ENCODE measurements around the gene CHPF. TPM values are rescaled to one million over a fixed set of nuclear protein-coding genes. Genes with fewer than 3 reads are reported as not detected.
A peak's percentile ranks its signal among the peaks of the same experiment; 100 is the strongest.

The CHPF gene
- total and polyA plus RNA-seq, 2 donors = 8.5 to 17.5 TPM

- Histone ChIP-seq H3K9me3 (ENCODE audit: control insufficient read depth in 2 of 2, insufficient read depth in 1 of 2, low read length in 1 of 2) (peaks cover 2 to 7% of the 10 kb centered on the region in 2 donors), H3K27me3 (ENCODE audit: control insufficient read depth in 2 of 2, insufficient read depth in 1 of 2, low read length in 1 of 2) (peaks cover 21 to 40% of the 10 kb centered on the region in 2 donors), H3K4me1 (ENCODE audit: control insufficient read depth in 2 of 2, insufficient read depth in 2 of 2, low read length in 2 of 2) (peaks cover 0 to 16% of the 10 kb centered on the region in 2 donors), H3K36me3 (ENCODE audit: control insufficient read depth in 2 of 2, insufficient read depth in 2 of 2, low read length in 1 of 2) (peaks cover 3 to 23% of the 10 kb centered on the region in 2 donors), H3K4me3 (ENCODE audit: low read length in 2 of 2) (no peak overlapping the region), H3K27ac (ENCODE audit: low read depth in 1 of 2, low read length in 1 of 2) (no peak overlapping the region)
- DNase-seq (ENCODE audit: low read depth in 6 of 9, low spot score in 9 of 9) = no peak
- WGBS = 94% methylated on average over 17 of the region's 17 CpGs
Observed at GRCh38 chr2:219506802-219507526, 36.6 kb downstream of the CHPF start.

GRCh38 chr2:219506153-219506801 is 37.3 kb downstream of the CHPF start:
- H3K4me1 ChIP-seq (ENCODE audit: control insufficient read depth in 2 of 2, insufficient read depth in 2 of 2, low read length in 2 of 2) = peaks cover 0 to 16% of the 10 kb centered on the region in 2 donors

GRCh38 chr2:219505585-219505984 is 38.0 kb downstream of the CHPF start:
- peaks cover 8 to 27% of the 10 kb centered on the region in 2 donors for H3K27me3 ChIP-seq (ENCODE audit: control insufficient read depth in 2 of 2, insufficient read depth in 1 of 2, low read length in 1 of 2)
- peaks cover 1 to 6% of the 10 kb centered on the region in 2 donors for H3K9me3 ChIP-seq (ENCODE audit: control insufficient read depth in 2 of 2, insufficient read depth in 1 of 2, low read length in 1 of 2)
- H3K4me3 ChIP-seq (ENCODE audit: low read length in 2 of 2) = no peak overlapping the region
- no peak overlapping the region for H3K27ac ChIP-seq (ENCODE audit: low read depth in 1 of 2, low read length in 1 of 2)
- no peak for DNase-seq (ENCODE audit: low read depth in 6 of 9, low spot score in 9 of 9)
- peaks cover 0 to 16% of the 10 kb centered on the region in 2 donors for H3K4me1 ChIP-seq (ENCODE audit: control insufficient read depth in 2 of 2, insufficient read depth in 2 of 2, low read length in 2 of 2)
- 96% methylated on average over 9 of the region's 9 CpGs for WGBS
- peaks cover 3 to 23% of the 10 kb centered on the region in 2 donors for H3K36me3 ChIP-seq (ENCODE audit: control insufficient read depth in 2 of 2, insufficient read depth in 2 of 2, low read length in 1 of 2)

More at GRCh38 chr2:219506153-219506801, 37.3 kb downstream of the CHPF start:
- peaks cover 2 to 7% of the 10 kb centered on the region in 2 donors for H3K9me3 ChIP-seq (ENCODE audit: control insufficient read depth in 2 of 2, insufficient read depth in 1 of 2, low read length in 1 of 2)
- H3K27me3 ChIP-seq (ENCODE audit: control insufficient read depth in 2 of 2, insufficient read depth in 1 of 2, low read length in 1 of 2) = peaks cover 15 to 34% of the 10 kb centered on the region in 2 donors
- H3K4me3 ChIP-seq (ENCODE audit: low read length in 2 of 2) = no peak overlapping the region
- no peak overlapping the region for H3K27ac ChIP-seq (ENCODE audit: low read depth in 1 of 2, low read length in 1 of 2)
- DNase-seq (ENCODE audit: low read depth in 6 of 9, low spot score in 9 of 9) = no peak
- H3K36me3 ChIP-seq (ENCODE audit: control insufficient read depth in 2 of 2, insufficient read depth in 2 of 2, low read length in 1 of 2) = peaks cover 3 to 23% of the 10 kb centered on the region in 2 donors
- 97% methylated on average over 23 of the region's 23 CpGs for WGBS

- Histone ChIP-seq H3K27ac (ENCODE audit: low read depth in 1 of 2, low read length in 1 of 2) (no peak overlapping the region), H3K9me3 (ENCODE audit: control insufficient read depth in 2 of 2, insufficient read depth in 1 of 2, low read length in 1 of 2) (peaks cover 0 to 10% of the 10 kb centered on the region in 2 donors), H3K27me3 (ENCODE audit: control insufficient read depth in 2 of 2, insufficient read depth in 1 of 2, low read length in 1 of 2) (peaks cover 6 to 10% of the 10 kb centered on the region in 2 donors), H3K36me3 (ENCODE audit: control insufficient read depth in 2 of 2, insufficient read depth in 2 of 2, low read length in 1 of 2) (peaks cover 3 to 23% of the 10 kb centered on the region in 2 donors), H3K4me3 (ENCODE audit: low read length in 2 of 2) (no peak overlapping the region), H3K4me1 (ENCODE audit: control insufficient read depth in 2 of 2, insufficient read depth in 2 of 2, low read length in 2 of 2) (peaks cover 6 to 23% of the 10 kb centered on the region in 2 donors)
- no peak for DNase-seq (ENCODE audit: low read depth in 6 of 9, low spot score in 9 of 9)
Observed at GRCh38 chr2:219502618-219503017, 41.0 kb downstream of the CHPF start.

GRCh38 chr2:219501849-219502248 is 41.8 kb downstream of the CHPF start:
- no peak for DNase-seq (ENCODE audit: low read depth in 6 of 9, low spot score in 9 of 9)
- Histone ChIP-seq H3K27me3 (ENCODE audit: control insufficient read depth in 2 of 2, insufficient read depth in 1 of 2, low read length in 1 of 2) (peaks cover 14 to 18% of the 10 kb centered on the region in 2 donors), H3K27ac (ENCODE audit: low read depth in 1 of 2, low read length in 1 of 2) (no peak overlapping the region), H3K9me3 (ENCODE audit: control insufficient read depth in 2 of 2, insufficient read depth in 1 of 2, low read length in 1 of 2) (peaks cover 0 to 16% of the 10 kb centered on the region in 2 donors), H3K4me3 (ENCODE audit: low read length in 2 of 2) (no peak overlapping the region), H3K36me3 (ENCODE audit: control insufficient read depth in 2 of 2, insufficient read depth in 2 of 2, low read length in 1 of 2) (peaks cover 3 to 17% of the 10 kb centered on the region in 2 donors), H3K4me1 (ENCODE audit: control insufficient read depth in 2 of 2, insufficient read depth in 2 of 2, low read length in 2 of 2) (peaks cover 9 to 26% of the 10 kb centered on the region in 2 donors)
- WGBS = 96% methylated on average over 14 of the region's 14 CpGs

- Histone ChIP-seq H3K27me3 (ENCODE audit: control insufficient read depth in 2 of 2, insufficient read depth in 1 of 2, low read length in 1 of 2) (peaks cover 30 to 35% of the 10 kb centered on the region in 2 donors), H3K4me1 (ENCODE audit: control insufficient read depth in 2 of 2, insufficient read depth in 2 of 2, low read length in 2 of 2) (peaks cover 9 to 39% of the 10 kb centered on the region in 2 donors), H3K27ac (ENCODE audit: low read depth in 1 of 2, low read length in 1 of 2) (no peak overlapping the region), H3K4me3 (ENCODE audit: low read length in 2 of 2) (no peak overlapping the region), H3K9me3 (ENCODE audit: control insufficient read depth in 2 of 2, insufficient read depth in 1 of 2, low read length in 1 of 2) (peaks cover 0 to 16% of the 10 kb centered on the region in 2 donors), H3K36me3 (ENCODE audit: control insufficient read depth in 2 of 2, insufficient read depth in 2 of 2, low read length in 1 of 2) (peaks cover under 1 to 3% of the 10 kb centered on the region in 2 donors)
- no peak for DNase-seq (ENCODE audit: low read depth in 6 of 9, low spot score in 9 of 9)
- WGBS = 97% methylated on average over 2 of the region's 2 CpGs
Observed at GRCh38 chr2:219500135-219500534, 43.5 kb downstream of the CHPF start.

- peaks cover 34 to 41% of the 10 kb centered on the region in 2 donors for H3K27me3 ChIP-seq (ENCODE audit: control insufficient read depth in 2 of 2, insufficient read depth in 1 of 2, low read length in 1 of 2)
- no peak for DNase-seq (ENCODE audit: low read depth in 6 of 9, low spot score in 9 of 9)
- H3K27ac ChIP-seq (ENCODE audit: low read depth in 1 of 2, low read length in 1 of 2) = no peak overlapping the region
- H3K9me3 ChIP-seq (ENCODE audit: control insufficient read depth in 2 of 2, insufficient read depth in 1 of 2, low read length in 1 of 2) = peaks cover 0 to 16% of the 10 kb centered on the region in 2 donors
- peaks cover 0 to 3% of the 10 kb centered on the region in 2 donors for H3K36me3 ChIP-seq (ENCODE audit: control insufficient read depth in 2 of 2, insufficient read depth in 2 of 2, low read length in 1 of 2)
- WGBS = 94% methylated on average over 1 of the region's 1 CpG
- peak overlapping the region in 1 of 2 donors; percentile 74 for H3K4me3 ChIP-seq (ENCODE audit: low read length in 2 of 2)
- peaks cover 9 to 39% of the 10 kb centered on the region in 2 donors for H3K4me1 ChIP-seq (ENCODE audit: control insufficient read depth in 2 of 2, insufficient read depth in 2 of 2, low read length in 2 of 2)
Observed at GRCh38 chr2:219499555-219499954, 44.1 kb downstream of the CHPF start.

- WGBS = under 1% methylated on average over 3 of the region's 3 CpGs
- Histone ChIP-seq H3K9me3 (ENCODE audit: control insufficient read depth in 2 of 2, insufficient read depth in 1 of 2, low read length in 1 of 2) (peaks cover 0 to 16% of the 10 kb centered on the region in 2 donors), H3K4me1 (ENCODE audit: control insufficient read depth in 2 of 2, insufficient read depth in 2 of 2, low read length in 2 of 2) (peaks cover 9 to 39% of the 10 kb centered on the region in 2 donors), H3K27ac (ENCODE audit: low read depth in 1 of 2, low read length in 1 of 2) (peak overlapping the region in 1 of 2 donors; percentile 47), H3K4me3 (ENCODE audit: low read length in 2 of 2) (peak overlapping the region; percentile 56 to 74), H3K27me3 (ENCODE audit: control insufficient read depth in 2 of 2, insufficient read depth in 1 of 2, low read length in 1 of 2) (peaks cover 34 to 46% of the 10 kb centered on the region in 2 donors), H3K36me3 (ENCODE audit: control insufficient read depth in 2 of 2, insufficient read depth in 2 of 2, low read length in 1 of 2) (peaks cover 0 to 2% of the 10 kb centered on the region in 2 donors)
- no peak for DNase-seq (ENCODE audit: low read depth in 6 of 9, low spot score in 9 of 9)
Observed at GRCh38 chr2:219499058-219499307, 44.6 kb downstream of the CHPF start.

All from thymus (tissue), 11 donors.